CD14-positive monocyte (primary cell): Measurements from ENCODE around the gene SMCHD1. TPM values are rescaled to one million over a fixed set of nuclear protein-coding genes. Genes with fewer than 3 reads are reported as not detected.

Source experiments
- DNase-seq, 3 donors: peaks; one replicate each; pipeline ENCODE4 v3.0.0-alpha.2; 2011 to 2022
- H2AFZ ChIP-seq: 2 replicates; pipeline ENCODE4 v1.6.0; 2012; ENCODE audit warnings: mild to moderate bottlenecking, low read depth, low read length, inconsistent platforms; ENCODE audit not compliant: insufficient read depth, poor library complexity, severe bottlenecking
- H3K27ac ChIP-seq, 2 donors: 1 replicate in 1 of 2; 2 replicates in 1 of 2; pipeline ENCODE4 v1.5.1; 2012 to 2013; ENCODE audit warnings: low read length in 2 of 2, control low read depth in 1 of 2, inconsistent platforms in 1 of 2, low read depth in 1 of 2, mild to moderate bottlenecking in 1 of 2
- H3K27me3 ChIP-seq, 2 donors: one replicate each; pipeline versions ENCODE4 v1.6.0 to v1.6.1; 2011 to 2013; ENCODE audit warnings: low read length in 2 of 2; ENCODE audit not compliant: control insufficient read depth in 2 of 2, insufficient read depth in 2 of 2
- H3K36me3 ChIP-seq, 2 donors: replicated peaks in 1 of 2; 1 replicate in 1 of 2; 2 replicates in 1 of 2; pipeline versions ENCODE4 v1.5.1 to v1.6.1; 2012 to 2013; ENCODE audit warnings: low read length in 2 of 2, control low read depth in 1 of 2, inconsistent platforms in 1 of 2, mild to moderate bottlenecking in 1 of 2; ENCODE audit not compliant: insufficient read depth in 2 of 2, control insufficient read depth in 1 of 2
- H3K4me1 ChIP-seq, 2 donors: 1 replicate in 1 of 2; 2 replicates in 1 of 2; pipeline versions ENCODE4 v1.5.1 to v1.6.1; 2012 to 2013; ENCODE audit warnings: low read length in 2 of 2, control low read depth in 1 of 2, inconsistent platforms in 1 of 2, mild to moderate bottlenecking in 1 of 2, moderate library complexity in 1 of 2; ENCODE audit not compliant: insufficient read depth in 2 of 2, control insufficient read depth in 1 of 2
- H3K4me2 ChIP-seq: replicated peaks from 2 replicates; pipeline ENCODE3; 2012; ENCODE audit warnings: low read length, moderate library complexity, mild to moderate bottlenecking; ENCODE audit not compliant: poor library complexity, severe bottlenecking; ENCODE audit errors: extremely low read depth
- H3K4me3 ChIP-seq, 3 experiments: fragments of 200-600 bp in 1 of 3; sonication (generic) in 1 of 3; replicated peaks in 1 of 3; 1 replicate in 2 of 3; 2 replicates in 1 of 3; pipeline ENCODE4 v1.5.1; 2011 to 2013; ENCODE audit warnings: low read length in 3 of 3, mild to moderate bottlenecking in 3 of 3, control low read depth in 2 of 3, low read depth in 2 of 3, inconsistent platforms in 1 of 3, moderate library complexity in 1 of 3
- H3K79me2 ChIP-seq: 2 replicates; pipeline ENCODE4 v1.6.0; 2012; ENCODE audit warnings: mild to moderate bottlenecking, control low read depth, inconsistent platforms, low read length, moderate library complexity; ENCODE audit not compliant: insufficient read depth
- H3K9ac ChIP-seq: 2 replicates; pipeline ENCODE4 v1.6.0; 2017; ENCODE audit warnings: low read length, mild to moderate bottlenecking; ENCODE audit not compliant: insufficient read depth, poor library complexity, severe bottlenecking
- H3K9me3 ChIP-seq, 2 donors: replicated peaks in 1 of 2; 1 replicate in 1 of 2; 2 replicates in 1 of 2; pipeline versions ENCODE4 v1.5.1 to v1.6.1; 2012 to 2013; ENCODE audit warnings: low read length in 2 of 2, control low read depth in 1 of 2; ENCODE audit not compliant: control insufficient read depth in 1 of 2, insufficient read depth in 1 of 2
- H4K20me1 ChIP-seq: 2 replicates; pipeline ENCODE4 v1.6.0; 2012; ENCODE audit warnings: mild to moderate bottlenecking, low read length, control low read depth, moderate library complexity; ENCODE audit not compliant: insufficient read depth
- H3K27ac Mint-ChIP-seq, 7 donors: one replicate each; pipeline ENCODE4 v1.8.0; 2020; ENCODE audit warnings: mild to moderate bottlenecking in 7 of 7, mixed read lengths in 7 of 7, moderate library complexity in 6 of 7, inconsistent platforms in 2 of 7
- H3K27me3 Mint-ChIP-seq, 3 donors: one replicate each; pipeline ENCODE4 v1.8.0; 2021 to 2022; ENCODE audit warnings: low read depth in 3 of 3, mild to moderate bottlenecking in 3 of 3, mixed read lengths in 3 of 3, moderate library complexity in 3 of 3, inconsistent platforms in 1 of 3
- H3K36me3 Mint-ChIP-seq, 2 donors: one replicate each; pipeline ENCODE4 v1.8.0; 2020; ENCODE audit warnings: mixed read lengths in 2 of 2, inconsistent platforms in 1 of 2, mild to moderate bottlenecking in 1 of 2
- H3K4me1 Mint-ChIP-seq: one replicate; pipeline ENCODE4 v1.8.0; 2020; ENCODE audit warnings: mild to moderate bottlenecking, mixed read lengths
- H3K4me3 Mint-ChIP-seq, 2 donors: one replicate each; pipeline ENCODE4 v1.8.0; 2020; ENCODE audit warnings: mild to moderate bottlenecking in 2 of 2, mixed read lengths in 2 of 2, moderate library complexity in 1 of 2
- H3K9me3 Mint-ChIP-seq, 7 donors: one replicate each; pipeline ENCODE4 v1.8.0; 2020 to 2022; ENCODE audit warnings: mixed read lengths in 7 of 7, mild to moderate bottlenecking in 6 of 7, moderate library complexity in 6 of 7, inconsistent platforms in 2 of 7
- WGBS: methylation state at CpG from one replicate; pipeline ENCODE4 v1.1.5; 2013; ENCODE audit warnings: missing lambda C conversion rate; ENCODE audit not compliant: insufficient coverage; 5-methylcytosine and 5-hydroxymethylcytosine counted together
- intact Hi-C, 2 donors: fragments of 100-400 bp; cut with micrococcal nuclease; formaldehyde crosslinking; loops; one replicate each; pipeline versions ENCODE4 v1.15.0 to v1.15.1; 2023
- polyA plus RNA-seq, 3 donors: library from polyadenylated mRNA; depleted of rRNA in 1 of 3; unstranded in 2 of 3; stranded (reverse) in 1 of 3; fragments of 300-500 nt in 2 of 3; fragments of >200 nt in 1 of 3; fragmentation: Illumina TruSeq in 2 of 3; gene quantifications; 1 replicate in 2 of 3; 2 replicates in 1 of 3; pipeline ENCODE4 v1.2.3, GENCODE V29; 2012 to 2021
- TF ChIP-seq, protein P1 (sequence below): fragments of 200-600 bp; IDR thresholded peaks from one replicate; pipeline ENCODE4 v1.8.0; 2022; ENCODE audit warnings: antibody characterized with exemption, mild to moderate bottlenecking

SMCHD1 gene
- polyA plus RNA-seq, 3 donors = 12.7 to 45.5 (median 16.8) TPM

DNA sequence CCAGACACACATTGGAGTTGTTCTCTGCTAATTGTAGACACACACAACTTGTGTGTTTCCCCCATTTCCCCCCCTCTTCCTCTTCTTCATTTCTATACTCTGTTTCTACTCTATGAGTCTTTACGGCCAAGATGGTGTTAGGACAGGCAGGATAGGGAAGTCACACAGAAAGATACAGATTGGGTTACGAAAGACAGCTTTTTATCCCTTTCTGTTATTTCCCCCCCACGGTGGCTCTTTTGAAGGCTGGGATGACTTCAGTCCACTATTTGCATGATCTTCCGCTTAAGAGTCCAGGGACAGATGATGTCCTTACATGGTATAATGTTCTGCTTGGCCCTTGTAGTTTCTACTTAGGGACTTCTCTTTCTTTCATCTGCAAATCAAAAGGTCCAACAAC is 189.6 kb downstream of the SMCHD1 start:
- peak overlapping the region in 1 of 3 experiments; percentile 99 for H3K4me3 ChIP-seq
- H3K36me3 ChIP-seq = peaks cover 0 to 3% of the 10 kb centered on the region in 2 donors
- H3K79me2 ChIP-seq = peaks cover 35% of the 10 kb centered on the region
- Mint-ChIP-seq H3K36me3 (peaks cover 9 to 12% of the 10 kb centered on the region in 2 donors), H3K27me3 (peaks cover 0 to 1% (median 0%) of the 10 kb centered on the region in 3 donors), H3K4me3 (peak overlapping the region; percentile 87 to 88), H3K27ac (peak overlapping the region; percentile 91 to 98 (median 96)), H3K9me3 (peaks cover 0 to 3% (median 0%) of the 10 kb centered on the region in 7 donors), H3K4me1 (peaks cover 53% of the 10 kb centered on the region)
- peak overlapping the region; percentile 91 to 98 for H3K27ac ChIP-seq
- H3K4me2 ChIP-seq = peak overlapping the region; percentile 96
- TF ChIP-seq, protein P1, sequence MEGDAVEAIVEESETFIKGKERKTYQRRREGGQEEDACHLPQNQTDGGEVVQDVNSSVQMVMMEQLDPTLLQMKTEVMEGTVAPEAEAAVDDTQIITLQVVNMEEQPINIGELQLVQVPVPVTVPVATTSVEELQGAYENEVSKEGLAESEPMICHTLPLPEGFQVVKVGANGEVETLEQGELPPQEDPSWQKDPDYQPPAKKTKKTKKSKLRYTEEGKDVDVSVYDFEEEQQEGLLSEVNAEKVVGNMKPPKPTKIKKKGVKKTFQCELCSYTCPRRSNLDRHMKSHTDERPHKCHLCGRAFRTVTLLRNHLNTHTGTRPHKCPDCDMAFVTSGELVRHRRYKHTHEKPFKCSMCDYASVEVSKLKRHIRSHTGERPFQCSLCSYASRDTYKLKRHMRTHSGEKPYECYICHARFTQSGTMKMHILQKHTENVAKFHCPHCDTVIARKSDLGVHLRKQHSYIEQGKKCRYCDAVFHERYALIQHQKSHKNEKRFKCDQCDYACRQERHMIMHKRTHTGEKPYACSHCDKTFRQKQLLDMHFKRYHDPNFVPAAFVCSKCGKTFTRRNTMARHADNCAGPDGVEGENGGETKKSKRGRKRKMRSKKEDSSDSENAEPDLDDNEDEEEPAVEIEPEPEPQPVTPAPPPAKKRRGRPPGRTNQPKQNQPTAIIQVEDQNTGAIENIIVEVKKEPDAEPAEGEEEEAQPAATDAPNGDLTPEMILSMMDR = no peak
- peak overlapping the region; percentile 15 for H3K9ac ChIP-seq
- no CpG with 5 or more reads among the region's 4 CpGs for WGBS
- peak; percentile 89 to 96 (median 95) for DNase-seq
- H2AFZ ChIP-seq = no peak overlapping the region
- H3K9me3 ChIP-seq = no peaks in the 10 kb centered on the region
- peaks cover 28% of the 10 kb centered on the region for H4K20me1 ChIP-seq
- H3K4me1 ChIP-seq = peaks cover 53 to 56% of the 10 kb centered on the region in 2 donors
- no peaks in the 10 kb centered on the region for H3K27me3 ChIP-seq
- intact Hi-C loops = loop anchor here (5.0 to 10.0 kb wide), 8 partner anchors 52 to 750 kb away; partner anchors contain the start of genes SMCHD1 (in 2 of the 2), LPIN2 (in 1 of the 2) and TGIF1 (in 1 of the 2)

DNA sequence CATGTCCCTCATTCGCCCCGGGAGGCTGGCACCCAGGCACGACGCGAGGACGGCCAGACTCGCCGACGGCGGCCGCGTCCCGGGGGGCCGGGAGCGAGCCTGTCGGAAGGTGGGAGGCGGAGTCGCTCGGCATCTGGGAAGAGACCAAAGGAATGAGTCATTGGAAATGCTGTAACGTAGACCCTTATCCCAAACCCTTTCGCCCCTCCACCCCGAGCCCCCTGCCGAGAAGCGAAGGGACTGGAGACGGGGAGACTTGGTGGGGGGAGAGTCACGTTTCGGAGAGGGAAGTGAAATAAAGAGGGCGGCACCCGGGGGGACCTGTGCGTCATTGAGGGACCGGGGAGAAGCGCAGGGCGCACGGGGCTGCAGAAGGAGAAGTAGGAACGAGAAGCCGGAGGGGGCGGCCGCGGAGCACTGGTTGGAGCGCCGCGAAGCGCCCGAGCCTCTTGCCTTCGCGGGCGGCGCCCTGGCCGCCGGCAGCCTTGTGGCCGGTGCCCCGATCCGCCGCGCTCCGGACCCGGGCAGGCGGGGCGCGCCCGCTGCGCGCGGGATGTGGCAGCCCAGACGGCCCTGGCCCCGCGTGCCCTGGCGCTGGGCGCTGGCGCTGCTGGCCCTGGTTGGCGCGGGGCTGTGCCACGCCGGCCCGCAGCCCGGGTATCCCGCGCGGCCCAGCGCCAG is 191.2 kb downstream of the SMCHD1 start, which contains the start of gene EMILIN2:
TSS of gene EMILIN2 (plus strand) at position 371 of the 681 bp plus-strand sequence. CDS start at position 554, 183 bp downstream.
- Histone ChIP-seq H3K4me3 (peak within 1 kb of the TSS; percentile 97 to 99 (median 97)), H3K9me3 (no peaks in the 10 kb centered on the region), H3K27ac (peak within 1 kb of the TSS; percentile 91 to 98), H3K9ac (peak within 1 kb of the TSS; percentile 99), H2AFZ (peak within 1 kb of the TSS; percentile 58), H4K20me1 (peaks cover 44% of the 10 kb centered on the region), H3K79me2 (peaks cover 51% of the 10 kb centered on the region), H3K27me3 (no peaks in the 10 kb centered on the region), H3K4me1 (peaks cover 65 to 72% of the 10 kb centered on the region in 2 donors), H3K36me3 (peaks cover 7 to 18% of the 10 kb centered on the region in 2 donors), H3K4me2 (peak within 1 kb of the TSS; percentile 96)
- Mint-ChIP-seq H3K27me3 (no peaks in the 10 kb centered on the region), H3K9me3 (peaks cover 0 to 3% (median 0%) of the 10 kb centered on the region in 7 donors), H3K4me3 (peak within 1 kb of the TSS; percentile 96 to 97), H3K36me3 (peaks cover 21 to 26% of the 10 kb centered on the region in 2 donors), H3K27ac (peak within 1 kb of the TSS; percentile 95 to 99 (median 97)), H3K4me1 (peaks cover 65% of the 10 kb centered on the region)
- WGBS = under 1% methylated on average over 69 of the region's 80 CpGs
- DNase-seq = peak; percentile 93 to 96 (median 95)
- intact Hi-C loops = loop anchor here (2.0 to 10.0 kb wide), 9 partner anchors 51 to 748 kb away; partner anchors contain the start of genes SMCHD1 (in 2 of the 2), LPIN2 (in 1 of the 2) and TGIF1 (in 1 of the 2)
- TF ChIP-seq, protein P1 = no peak
